Vagina (tissue), 2 donors: Measurements from ENCODE around the gene FFAR1.

Experiments
- CTCF ChIP-seq, 3 experiments: fragments of 450-650 bp in 2 of 3; fragments of 200-600 bp in 1 of 3; sonication (generic) in 1 of 3; IDR thresholded peaks; one replicate each; pipeline ENCODE4 v1.5.1; 2017 to 2019; ENCODE audit warnings: antibody characterized with exemption in 3 of 3, mild to moderate bottlenecking in 2 of 3, moderate library complexity in 2 of 3
- POLR2A ChIP-seq, 2 donors: fragments of 450-650 bp; IDR thresholded peaks; one replicate each; pipeline ENCODE4 v1.6.1; 2017; ENCODE audit warnings: antibody characterized with exemption in 2 of 2, mild to moderate bottlenecking in 2 of 2, moderate library complexity in 2 of 2

- no peak for TF ChIP-seq POLR2A (IDR thresholded peaks at IDR 0.05)
- no peak for TF ChIP-seq CTCF (IDR thresholded peaks at IDR 0.05)
Measured at GRCh38 chr19:35302446-35302845, 45.3 kb upstream of the FFAR1 start.
